MM.1S (cell line): ENCODE data around the gene CROCC2.

ENCODE experiments used
- DNase-seq: peaks from one replicate; pipeline ENCODE4 v3.0.0-alpha.2; 2015
- H2AFZ ChIP-seq: fragments of 300-600 bp; sonication (generic); 2 replicates; pipeline ENCODE4 v1.6.0; 2016; ENCODE audit warnings: antibody characterized with exemption, low read length
- H3F3A ChIP-seq: fragments of 300-600 bp; sonication (generic); 2 replicates; pipeline ENCODE4 v1.6.1; 2016; ENCODE audit warnings: mild to moderate bottlenecking, antibody characterized with exemption, low read length, moderate library complexity, mixed read lengths; ENCODE audit not compliant: insufficient read depth
- H3K27ac ChIP-seq: fragments of 300-600 bp; sonication (generic); 2 replicates; pipeline ENCODE4 v1.5.1; 2016; ENCODE audit warnings: mild to moderate bottlenecking, low read length
- H3K27me3 ChIP-seq: fragments of 300-600 bp; sonication (generic); replicated peaks from 2 replicates; pipeline ENCODE4 v1.6.0; 2016; ENCODE audit warnings: low read length; ENCODE audit not compliant: insufficient read depth
- H3K36me3 ChIP-seq: fragments of 300-600 bp; sonication (generic); replicated peaks from 2 replicates; pipeline ENCODE4 v1.6.1; 2016; ENCODE audit warnings: mild to moderate bottlenecking, low read length, mixed read lengths; ENCODE audit not compliant: insufficient read depth
- H3K4me1 ChIP-seq: fragments of 300-600 bp; sonication (generic); 2 replicates; pipeline ENCODE4 v1.6.1; 2016; ENCODE audit warnings: low read length, mixed read lengths
- H3K4me2 ChIP-seq: fragments of 300-600 bp; sonication (generic); 2 replicates; pipeline ENCODE4 v1.6.0; 2016; ENCODE audit warnings: low read depth, low read length
- H3K4me3 ChIP-seq: fragments of 300-600 bp; sonication (generic); 2 replicates; pipeline ENCODE4 v1.5.1; 2016; ENCODE audit warnings: low read length, mixed read lengths
- H3K79me2 ChIP-seq: fragments of 300-600 bp; sonication (generic); 2 replicates; pipeline ENCODE4 v1.6.1; 2016; ENCODE audit warnings: mixed run types, low read length, mixed read lengths
- H3K9ac ChIP-seq: fragments of 300-600 bp; sonication (generic); 2 replicates; pipeline ENCODE4 v1.6.1; 2016; ENCODE audit warnings: low read length, mixed read lengths
- H3K9me2 ChIP-seq: fragments of 300-600 bp; sonication (generic); replicated peaks from 2 replicates; pipeline ENCODE4 v1.6.1; 2016; ENCODE audit warnings: mild to moderate bottlenecking, low read length, mixed read lengths; ENCODE audit not compliant: insufficient read depth
- H3K9me3 ChIP-seq: fragments of 300-600 bp; sonication (generic); replicated peaks from 2 replicates; pipeline ENCODE4 v1.6.1; 2016; ENCODE audit warnings: mild to moderate bottlenecking, low read length, mixed read lengths; ENCODE audit not compliant: insufficient read depth
- H4K20me1 ChIP-seq: fragments of 300-600 bp; sonication (generic); 2 replicates; pipeline ENCODE4 v1.6.1; 2016; ENCODE audit warnings: mild to moderate bottlenecking, low read length, moderate library complexity, mixed read lengths; ENCODE audit not compliant: insufficient read depth
- CTCF ChIP-seq: fragments of 300-600 bp; sonication (generic); IDR thresholded peaks from 2 replicates; pipeline ENCODE4 v1.5.1; 2016; ENCODE audit warnings: antibody characterized with exemption, low read length, mixed read lengths
- EZH2 ChIP-seq: fragments of 300-600 bp; sonication (generic); optimal IDR thresholded peaks from 2 replicates; pipeline ENCODE3; 2017; ENCODE audit warnings: low read depth, mild to moderate bottlenecking, antibody characterized with exemption, low read length, mixed read lengths
- EZH2phosphoT487 ChIP-seq: fragments of 300-600 bp; sonication (generic); IDR thresholded peaks from 2 replicates; pipeline ENCODE4 v1.6.1; 2018; ENCODE audit warnings: antibody characterized with exemption, low read length

The CROCC2 gene

GRCh38 chr2:240983361-240983995 lies 77.3 kb downstream of the CROCC2 start:
- Histone ChIP-seq H3K9ac (no peak overlapping the region), H3K79me2 (no peaks in the 10 kb centered on the region), H3K9me3 (no peaks in the 10 kb centered on the region), H3F3A (no peaks in the 10 kb centered on the region), H3K4me3 (no peak overlapping the region), H3K4me1 (no peaks in the 10 kb centered on the region), H3K27ac (no peak overlapping the region), H4K20me1 (no peaks in the 10 kb centered on the region), H3K27me3 (peaks cover 20% of the 10 kb centered on the region; the same call in 1 of the 2 replicates), H3K4me2 (no peak overlapping the region), H3K36me3 (no peaks in the 10 kb centered on the region), H3K9me2 (no peaks in the 10 kb centered on the region), H2AFZ (no peak overlapping the region)
- TF ChIP-seq CTCF, result no peak
- TF ChIP-seq EZH2, result no peak
- TF ChIP-seq EZH2phosphoT487, result no peak
- no peak for DNase-seq

- Histone ChIP-seq H3K4me2 (no peak overlapping the region), H3K4me1 (no peaks in the 10 kb centered on the region), H3K9me3 (no peaks in the 10 kb centered on the region), H3K27ac (no peak overlapping the region), H3K9me2 (no peaks in the 10 kb centered on the region), H2AFZ (no peak overlapping the region), H3K4me3 (no peak overlapping the region), H3K9ac (no peak overlapping the region), H3F3A (no peaks in the 10 kb centered on the region), H4K20me1 (no peaks in the 10 kb centered on the region), H3K27me3 (peaks cover 20% of the 10 kb centered on the region; the same call in 1 of the 2 replicates), H3K36me3 (no peaks in the 10 kb centered on the region), H3K79me2 (no peaks in the 10 kb centered on the region)
- DNase-seq, result no peak
- TF ChIP-seq EZH2phosphoT487, result no peak
- TF ChIP-seq CTCF, result no peak
- TF ChIP-seq EZH2, result no peak
Measured at GRCh38 chr2:240983996-240984498, 77.9 kb downstream of the CROCC2 start.

GRCh38 chr2:240985881-240986786 lies 80.0 kb downstream of the CROCC2 start:
- Histone ChIP-seq H3K27ac (no peak overlapping the region), H2AFZ (no peak overlapping the region), H4K20me1 (no peaks in the 10 kb centered on the region), H3K27me3 (peaks cover 20% of the 10 kb centered on the region; the same call in 1 of the 2 replicates), H3K9ac (no peak overlapping the region), H3K4me3 (no peak overlapping the region), H3K36me3 (no peaks in the 10 kb centered on the region), H3K4me1 (no peaks in the 10 kb centered on the region), H3K9me3 (no peaks in the 10 kb centered on the region), H3K4me2 (no peak overlapping the region), H3K79me2 (no peaks in the 10 kb centered on the region), H3F3A (no peaks in the 10 kb centered on the region), H3K9me2 (no peaks in the 10 kb centered on the region)
- TF ChIP-seq CTCF, result no peak
- no peak for TF ChIP-seq EZH2
- no peak for TF ChIP-seq EZH2phosphoT487
- no peak for DNase-seq
